A673 (cell line): Measurements from ENCODE around the gene MTMR12. TPM values are rescaled to one million over a fixed set of nuclear protein-coding genes. Genes with fewer than 3 reads are reported as not detected.

Source experiments
- BruUV-seq: library from RNA; stranded (reverse); fragments of 400-500 nt; replicated peaks from 2 replicates; lab custom pipeline; 2021; lab: Mats Ljungman, UMichigan
- CTCF ChIA-PET: fragments of 300-600 bp; sonication (Branson Sonifier 250); formaldehyde crosslinking; loops from one replicate; lab custom pipeline; 2022; ENCODE audit warnings: antibody characterized with exemption; lab: Charles Lee
- POLR2A ChIA-PET: fragments of 300-600 bp; sonication (Branson Sonifier 250); formaldehyde crosslinking; loops from one replicate; lab custom pipeline; 2022; ENCODE audit warnings: antibody characterized with exemption; ENCODE audit not compliant: low non-redundant PET; lab: Charles Lee
- DNase-seq: peaks from one replicate; pipeline ENCODE4 v3.0.0-alpha.2; 2015; ENCODE audit warnings: low spot score
- H3K27ac ChIP-seq: fragments of 200-600 bp; sonication (generic); 2 replicates; pipeline ENCODE4 v1.5.1; 2016; ENCODE audit warnings: mixed run types, low read depth, mild to moderate bottlenecking, mixed read lengths, antibody characterized with exemption, low read length; ENCODE audit not compliant: poor library complexity, severe bottlenecking
- H3K27me3 ChIP-seq: fragments of 200-600 bp; sonication (generic); replicated peaks from 2 replicates; pipeline ENCODE4 v1.6.1; 2017; ENCODE audit warnings: mixed run types, low read depth, mild to moderate bottlenecking, mixed read lengths, antibody characterized with exemption, low read length; ENCODE audit not compliant: insufficient read depth, poor library complexity
- H3K36me3 ChIP-seq: fragments of 200-600 bp; sonication (generic); 2 replicates; pipeline ENCODE4 v1.6.1; 2016; ENCODE audit warnings: mixed run types, mild to moderate bottlenecking, mixed read lengths, antibody characterized with exemption, low read length; ENCODE audit not compliant: insufficient read depth, poor library complexity, severe bottlenecking
- H3K4me1 ChIP-seq: fragments of 200-600 bp; sonication (generic); 2 replicates; pipeline ENCODE4 v1.6.1; 2017; ENCODE audit warnings: mixed run types, mild to moderate bottlenecking, mixed read lengths, antibody characterized with exemption, low read length; ENCODE audit not compliant: insufficient read depth, poor library complexity, severe bottlenecking
- H3K4me3 ChIP-seq: fragments of 200-600 bp; sonication (generic); 2 replicates; pipeline ENCODE4 v1.5.1; 2016; ENCODE audit warnings: low read depth, mixed run types, mild to moderate bottlenecking, mixed read lengths, low read length; ENCODE audit not compliant: poor library complexity, severe bottlenecking
- H3K9me3 ChIP-seq: fragments of 200-600 bp; sonication (generic); 2 replicates; pipeline ENCODE4 v1.6.1; 2016; ENCODE audit warnings: mixed run types, low read depth, mild to moderate bottlenecking, mixed read lengths, antibody characterized with exemption, low read length; ENCODE audit not compliant: poor library complexity, severe bottlenecking
- EZH2 ChIP-seq: fragments of 200-600 bp; sonication (generic); IDR thresholded peaks from 2 replicates; pipeline ENCODE4 v1.6.1; 2017; ENCODE audit warnings: borderline replicate concordance, low read depth, mild to moderate bottlenecking, mixed read lengths, antibody characterized with exemption, low read length; ENCODE audit not compliant: poor library complexity, severe bottlenecking
- intact Hi-C: fragments of 100-400 bp; cut with micrococcal nuclease; formaldehyde crosslinking; loops from one replicate; pipeline ENCODE4 v1.10.0; 2022; ENCODE audit not compliant: unreplicated experiment
- total RNA-seq: library from RNA; stranded (reverse); gene quantifications from 2 replicates; pipeline ENCODE4 v1.2.3, GENCODE V29; 2021
- TF ChIP-seq, protein P1 (sequence below): fragments of 300-800, 200-600 bp; sonication (generic); conservative IDR thresholded peaks from 2 replicates; pipeline ENCODE4 v1.5.1; 2017; ENCODE audit warnings: low read depth, mild to moderate bottlenecking, antibody characterized with exemption, low read length, moderate library complexity, mixed read lengths

MTMR12 gene
- total RNA-seq, 1 experiment from 2014 or later, result 35.8 TPM

GRCh38 chr5:32190095-32190494 lies 122.6 kb downstream of the MTMR12 start:
- ChIA-PET CTCF (no interaction called here), POLR2A (no interaction called here)
- no TSS peak for BruUV-seq
- no peak for TF ChIP-seq EZH2
- TF ChIP-seq, protein P1, sequence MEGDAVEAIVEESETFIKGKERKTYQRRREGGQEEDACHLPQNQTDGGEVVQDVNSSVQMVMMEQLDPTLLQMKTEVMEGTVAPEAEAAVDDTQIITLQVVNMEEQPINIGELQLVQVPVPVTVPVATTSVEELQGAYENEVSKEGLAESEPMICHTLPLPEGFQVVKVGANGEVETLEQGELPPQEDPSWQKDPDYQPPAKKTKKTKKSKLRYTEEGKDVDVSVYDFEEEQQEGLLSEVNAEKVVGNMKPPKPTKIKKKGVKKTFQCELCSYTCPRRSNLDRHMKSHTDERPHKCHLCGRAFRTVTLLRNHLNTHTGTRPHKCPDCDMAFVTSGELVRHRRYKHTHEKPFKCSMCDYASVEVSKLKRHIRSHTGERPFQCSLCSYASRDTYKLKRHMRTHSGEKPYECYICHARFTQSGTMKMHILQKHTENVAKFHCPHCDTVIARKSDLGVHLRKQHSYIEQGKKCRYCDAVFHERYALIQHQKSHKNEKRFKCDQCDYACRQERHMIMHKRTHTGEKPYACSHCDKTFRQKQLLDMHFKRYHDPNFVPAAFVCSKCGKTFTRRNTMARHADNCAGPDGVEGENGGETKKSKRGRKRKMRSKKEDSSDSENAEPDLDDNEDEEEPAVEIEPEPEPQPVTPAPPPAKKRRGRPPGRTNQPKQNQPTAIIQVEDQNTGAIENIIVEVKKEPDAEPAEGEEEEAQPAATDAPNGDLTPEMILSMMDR, result no peak
- Histone ChIP-seq H3K4me3 (no peak overlapping the region), H3K9me3 (peaks cover 13% of the 10 kb centered on the region), H3K27ac (no peak overlapping the region), H3K4me1 (peaks cover 8% of the 10 kb centered on the region), H3K36me3 (no peaks in the 10 kb centered on the region), H3K27me3 (no peaks in the 10 kb centered on the region)
- intact Hi-C loops, result no loop called here
- DNase-seq, result no peak

- Histone ChIP-seq H3K4me3 (no peak overlapping the region), H3K9me3 (peaks cover 13% of the 10 kb centered on the region), H3K27ac (no peak overlapping the region), H3K36me3 (no peaks in the 10 kb centered on the region), H3K27me3 (no peaks in the 10 kb centered on the region), H3K4me1 (no peaks in the 10 kb centered on the region)
- intact Hi-C loops, result no loop called here
- ChIA-PET POLR2A (no interaction called here), CTCF (no interaction called here)
- no peak for DNase-seq
- no peak for TF ChIP-seq EZH2
- TF ChIP-seq, protein P1, result no peak
- no TSS peak for BruUV-seq
Observed at GRCh38 chr5:32187675-32188074, 125.1 kb downstream of the MTMR12 start.

- no peak for TF ChIP-seq EZH2
- TF ChIP-seq, protein P1, result no peak
- Histone ChIP-seq H3K27me3 (no peaks in the 10 kb centered on the region), H3K9me3 (peaks cover 3% of the 10 kb centered on the region), H3K4me3 (no peak overlapping the region), H3K4me1 (no peaks in the 10 kb centered on the region), H3K27ac (no peak overlapping the region), H3K36me3 (no peaks in the 10 kb centered on the region)
- DNase-seq, result no peak
- BruUV-seq, result no TSS peak
- POLR2A ChIA-PET, result no interaction called here
- intact Hi-C loops, result no loop called here
- CTCF ChIA-PET, result no interaction called here
Observed at GRCh38 chr5:32182463-32183063, 130.2 kb downstream of the MTMR12 start.

Other genes with a start within 250 kb of the MTMR12 start
- 64.6 and 65.0 TPM in 2 replicates for gene GOLPH3, start 138.6 kb downstream of the MTMR12 start, total RNA-seq
- gene ZFR, start 131.8 kb upstream of the MTMR12 start, total RNA-seq, result 104 and 110 TPM in 2 replicates